RPMI8226 (cell line): ENCODE measurements around the gene GSX2.
"Not testable (repeated sequence)": the region's sequence is repeated elsewhere in the genome, so short reads cannot be mapped to it uniquely, and the experiment has no call there.

Source experiments
- DNase-seq: peaks from one replicate; pipeline ENCODE4 v3.0.0-alpha.2; 2015

The GSX2 gene

GRCh38 chr4:54099748-54100574, at the start of gene GSX2:
Gene GSX2 (plus strand): TSS chr4:54100163. CDS start chr4:54100345, 182 bp downstream.
- no peak for DNase-seq

GRCh38 chr4:54050214-54050904, 49.6 kb upstream of the GSX2 start:
- no peak for DNase-seq

- not testable (repeated sequence) for DNase-seq
Measured at GRCh38 chr4:54053322-54053721, 46.6 kb upstream of the GSX2 start.

- DNase-seq: no peak
Measured at GRCh38 chr4:54054501-54054900, 45.5 kb upstream of the GSX2 start.

GRCh38 chr4:54055494-54055893, 44.5 kb upstream of the GSX2 start:
- DNase-seq: no peak

GRCh38 chr4:54056360-54056759, 43.6 kb upstream of the GSX2 start:
- DNase-seq: no peak

- DNase-seq: no peak
Measured at GRCh38 chr4:54058171-54058570, 41.8 kb upstream of the GSX2 start.

GRCh38 chr4:54060116-54060515, 39.8 kb upstream of the GSX2 start:
- no peak for DNase-seq

GRCh38 chr4:54061067-54061466, 38.9 kb upstream of the GSX2 start:
- DNase-seq: no peak

GRCh38 chr4:54061873-54062272, 38.1 kb upstream of the GSX2 start:
- DNase-seq: no peak

GRCh38 chr4:54062392-54062791, 37.6 kb upstream of the GSX2 start:
- DNase-seq: no peak

- no peak for DNase-seq
Measured at GRCh38 chr4:54063229-54063628, 36.7 kb upstream of the GSX2 start.

GRCh38 chr4:54063737-54064316, 36.1 kb upstream of the GSX2 start:
- DNase-seq: peak; percentile 32

GRCh38 chr4:54064317-54065111, 35.4 kb upstream of the GSX2 start, which contains the start of gene CHIC2:
Gene CHIC2 (minus strand): TSS chr4:54064605. CDS start chr4:54064300, 305 bp downstream.
- peak; percentile 89 for DNase-seq

GRCh38 chr4:54065282-54066087, 34.5 kb upstream of the GSX2 start:
- no peak for DNase-seq

GRCh38 chr4:54066088-54066415, 33.9 kb upstream of the GSX2 start:
- no peak for DNase-seq

GRCh38 chr4:54066718-54067129, 33.2 kb upstream of the GSX2 start:
- no peak for DNase-seq

GRCh38 chr4:54067166-54067565, 32.8 kb upstream of the GSX2 start:
- no peak for DNase-seq

GRCh38 chr4:54073271-54073880, 26.6 kb upstream of the GSX2 start:
- DNase-seq: no peak

- no peak for DNase-seq
Measured at GRCh38 chr4:54074381-54074780, 25.6 kb upstream of the GSX2 start.

GRCh38 chr4:54076673-54077072, 23.3 kb upstream of the GSX2 start:
- no peak for DNase-seq

GRCh38 chr4:54077812-54078211, 22.2 kb upstream of the GSX2 start:
- DNase-seq: no peak
